MCF 10A (cell line): ENCODE results near the gene SHTN1. TPM values are rescaled to one million over a fixed set of nuclear protein-coding genes. Genes with fewer than 3 reads are reported as not detected.

Experiments
- BruUV-seq: library from RNA; stranded (reverse); fragments of 400-500 nt; replicated peaks from 2 replicates; lab custom pipeline; 2021; lab: Mats Ljungman, UMichigan
- CTCF ChIA-PET: fragments of 300-600 bp; sonication (Branson Sonifier 250); formaldehyde crosslinking; extraction: SDS; loops from one replicate; lab custom pipeline; 2021; ENCODE audit warnings: antibody characterized with exemption, inconsistent platforms; lab: Yijun Ruan, JAX
- POLR2A ChIA-PET: fragments of 300-600, 350-650 bp; sonication (Branson Sonifier 250); formaldehyde crosslinking; extraction: SDS; loops from one replicate; lab custom pipeline; 2020; ENCODE audit warnings: antibody characterized with exemption, inconsistent platforms; lab: Yijun Ruan, JAX
- DNase-seq: peaks from one replicate; pipeline ENCODE4 v3.0.0-alpha.2; 2018; ENCODE audit not compliant: unreplicated experiment
- H3K27ac Mint-ChIP-seq: one replicate; pipeline ENCODE4 v1.8.0; 2022; ENCODE audit warnings: mild to moderate bottlenecking, low read depth, mixed read lengths; ENCODE audit not compliant: unreplicated experiment
- H3K27me3 Mint-ChIP-seq: one replicate; pipeline ENCODE4 v1.8.0; 2022; ENCODE audit warnings: mixed read lengths; ENCODE audit not compliant: insufficient read depth, unreplicated experiment
- H3K36me3 Mint-ChIP-seq: one replicate; pipeline ENCODE4 v1.8.0; 2022; ENCODE audit warnings: mild to moderate bottlenecking, moderate library complexity, mixed read lengths; ENCODE audit not compliant: insufficient read depth, unreplicated experiment
- H3K4me1 Mint-ChIP-seq: one replicate; pipeline ENCODE4 v1.8.0; 2022; ENCODE audit warnings: mixed read lengths; ENCODE audit not compliant: insufficient read depth, unreplicated experiment
- H3K4me3 Mint-ChIP-seq: one replicate; pipeline ENCODE4 v1.8.0; 2022; ENCODE audit warnings: mild to moderate bottlenecking, moderate library complexity, mixed read lengths; ENCODE audit not compliant: unreplicated experiment
- H3K9me3 Mint-ChIP-seq: one replicate; pipeline ENCODE4 v1.8.0; 2022; ENCODE audit warnings: mixed read lengths; ENCODE audit not compliant: unreplicated experiment
- intact Hi-C: fragments of 100-400 bp; cut with micrococcal nuclease; formaldehyde crosslinking; loops from 2 replicates; pipeline ENCODE4 v1.14.1; 2022
- total RNA-seq: library from RNA; stranded (reverse); gene quantifications from 2 replicates; pipeline ENCODE4 v1.2.3, GENCODE V29; 2022
- TF ChIP-seq, protein P1 (sequence below): fragments of 200-600 bp; IDR thresholded peaks from one replicate; pipeline ENCODE4 v1.8.0; 2022; ENCODE audit warnings: antibody characterized with exemption, mild to moderate bottlenecking; ENCODE audit not compliant: unreplicated experiment

The SHTN1 gene
- total RNA-seq, 1 experiment from 2014 or later: 39.2 TPM

- H3K4me3 Mint-ChIP-seq: no peak overlapping the region
Observed at GRCh38 chr10:117000580-117000979, 4.4 kb downstream of the SHTN1 start.

GRCh38 chr10:116998172-116998571 is 6.8 kb downstream of the SHTN1 start:
- Mint-ChIP-seq H3K27ac (no peak overlapping the region), H3K4me1 (peaks cover 12% of the 10 kb centered on the region), H3K27me3 (no peaks in the 10 kb centered on the region), H3K9me3 (no peaks in the 10 kb centered on the region), H3K4me3 (no peak overlapping the region), H3K36me3 (peaks cover under 1% of the 10 kb centered on the region)
- intact Hi-C loops: no loop called here
- TF ChIP-seq, protein P1, sequence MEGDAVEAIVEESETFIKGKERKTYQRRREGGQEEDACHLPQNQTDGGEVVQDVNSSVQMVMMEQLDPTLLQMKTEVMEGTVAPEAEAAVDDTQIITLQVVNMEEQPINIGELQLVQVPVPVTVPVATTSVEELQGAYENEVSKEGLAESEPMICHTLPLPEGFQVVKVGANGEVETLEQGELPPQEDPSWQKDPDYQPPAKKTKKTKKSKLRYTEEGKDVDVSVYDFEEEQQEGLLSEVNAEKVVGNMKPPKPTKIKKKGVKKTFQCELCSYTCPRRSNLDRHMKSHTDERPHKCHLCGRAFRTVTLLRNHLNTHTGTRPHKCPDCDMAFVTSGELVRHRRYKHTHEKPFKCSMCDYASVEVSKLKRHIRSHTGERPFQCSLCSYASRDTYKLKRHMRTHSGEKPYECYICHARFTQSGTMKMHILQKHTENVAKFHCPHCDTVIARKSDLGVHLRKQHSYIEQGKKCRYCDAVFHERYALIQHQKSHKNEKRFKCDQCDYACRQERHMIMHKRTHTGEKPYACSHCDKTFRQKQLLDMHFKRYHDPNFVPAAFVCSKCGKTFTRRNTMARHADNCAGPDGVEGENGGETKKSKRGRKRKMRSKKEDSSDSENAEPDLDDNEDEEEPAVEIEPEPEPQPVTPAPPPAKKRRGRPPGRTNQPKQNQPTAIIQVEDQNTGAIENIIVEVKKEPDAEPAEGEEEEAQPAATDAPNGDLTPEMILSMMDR: no peak
- BruUV-seq: no TSS peak
- ChIA-PET POLR2A (no interaction called here), CTCF (interaction anchor here (0.7 kb wide), 1 partner anchor 78 kb away, joined by 3 read pairs; no protein-coding TSS in a partner anchor)
- DNase-seq: no peak

More at GRCh38 chr10:117000580-117000979, 4.4 kb downstream of the SHTN1 start:
- intact Hi-C loops: loop anchor here (5.0 kb wide), 1 partner anchor 167 kb away; no protein-coding TSS in a partner anchor
- ChIA-PET CTCF (interaction anchor here (0.5 to 1.0 kb wide), 3 partner anchors 124 to 167 kb away, joined by 3 read pairs; no protein-coding TSS in a partner anchor), POLR2A (no interaction called here)
- TF ChIP-seq, protein P1: no peak
- no peak for DNase-seq
- H3K4me1 Mint-ChIP-seq: peaks cover 17% of the 10 kb centered on the region
- no TSS peak for BruUV-seq
- H3K36me3 Mint-ChIP-seq: peaks cover 7% of the 10 kb centered on the region
- no peaks in the 10 kb centered on the region for H3K9me3 Mint-ChIP-seq
- no peaks in the 10 kb centered on the region for H3K27me3 Mint-ChIP-seq
- no peak overlapping the region for H3K27ac Mint-ChIP-seq

GRCh38 chr10:116997015-116997414 is 8.0 kb downstream of the SHTN1 start:
- peaks cover 12% of the 10 kb centered on the region for H3K4me1 Mint-ChIP-seq
- no TSS peak for BruUV-seq
- POLR2A ChIA-PET: no interaction called here
- no peaks in the 10 kb centered on the region for H3K36me3 Mint-ChIP-seq
- DNase-seq: no peak
- intact Hi-C loops: no loop called here
- H3K27me3 Mint-ChIP-seq: no peaks in the 10 kb centered on the region
- no peaks in the 10 kb centered on the region for H3K9me3 Mint-ChIP-seq
- H3K27ac Mint-ChIP-seq: no peak overlapping the region
- no peak overlapping the region for H3K4me3 Mint-ChIP-seq
- CTCF ChIA-PET: no interaction called here
- TF ChIP-seq, protein P1: no peak

DNA sequence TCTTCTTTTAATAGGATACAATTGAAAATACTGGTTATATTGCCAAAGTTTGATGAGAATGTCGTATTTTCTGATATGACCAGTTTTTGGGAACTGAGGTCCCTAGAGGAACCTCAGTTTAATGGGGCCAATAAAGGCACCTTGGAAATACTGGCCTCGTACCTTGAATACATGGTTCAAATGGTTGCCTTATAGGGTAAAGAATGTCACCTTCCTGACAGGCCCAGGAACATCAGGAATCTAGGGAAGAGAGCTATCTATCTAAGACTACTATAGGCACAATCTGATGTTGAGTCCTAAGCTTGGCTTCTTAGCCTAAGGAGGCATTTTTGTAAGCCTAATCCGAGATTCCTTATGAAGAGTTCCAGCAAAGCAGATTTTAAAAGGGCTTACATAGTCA is 9.3 kb downstream of the SHTN1 start:
- no peak for DNase-seq
- Mint-ChIP-seq H3K9me3 (no peaks in the 10 kb centered on the region), H3K27me3 (no peaks in the 10 kb centered on the region), H3K4me3 (no peak overlapping the region), H3K4me1 (no peaks in the 10 kb centered on the region), H3K27ac (no peak overlapping the region), H3K36me3 (no peaks in the 10 kb centered on the region)
- TF ChIP-seq, protein P1: no peak
- CTCF ChIA-PET: no interaction called here
- intact Hi-C loops: no loop called here
- POLR2A ChIA-PET: no interaction called here
- no TSS peak for BruUV-seq
